HL-60 (cell line): ENCODE results near the gene MEMO1.

ENCODE experiments used
- CTCF ChIP-seq: IDR thresholded peaks from one replicate; pipeline ENCODE4 v1.5.1; 2011; ENCODE audit warnings: low read length, control low read depth, inconsistent platforms; ENCODE audit not compliant: insufficient read depth
- GABPA ChIP-seq: IDR thresholded peaks from 2 replicates; pipeline ENCODE4 v1.6.1; 2012; ENCODE audit warnings: low read depth
- POLR2AphosphoS5 ChIP-seq: IDR thresholded peaks from 2 replicates; pipeline ENCODE4 v1.6.1; 2012; ENCODE audit warnings: low read depth
- REST ChIP-seq: IDR thresholded peaks from 2 replicates; pipeline ENCODE4 v1.6.1; 2012; ENCODE audit warnings: low read depth; ENCODE audit not compliant: insufficient replicate concordance
- SPI1 ChIP-seq: IDR thresholded peaks from 2 replicates; pipeline ENCODE4 v1.6.1; 2012; ENCODE audit warnings: low read depth, mild to moderate bottlenecking, borderline replicate concordance

- TF ChIP-seq GABPA (no peak), CTCF (no peak), POLR2AphosphoS5 (no peak), REST (no peak), SPI1 (peak; percentile 81; the same call in 1 of the 2 replicates)
Measured at GRCh38 chr2:31893094-31893493, 117.7 kb downstream of the MEMO1 start.
